HG03139 (cell line): ENCODE results near the gene CCDC24.

Experiments used
- ATAC-seq: cut with Tn5 transposase; IDR thresholded peaks from one replicate; pipeline ENCODE4 v1.9.1; 2021; ENCODE audit not compliant: unreplicated experiment

CCDC24 gene

GRCh38 chr1:43962324-43962723 is 29.1 kb upstream of the CCDC24 start:
- ATAC-seq = no peak

GRCh38 chr1:43963006-43963405 is 28.4 kb upstream of the CCDC24 start:
- no peak for ATAC-seq

- no peak for ATAC-seq
Observed at GRCh38 chr1:43963890-43964289, 27.5 kb upstream of the CCDC24 start.

- no peak for ATAC-seq
Observed at GRCh38 chr1:43965316-43965715, 26.1 kb upstream of the CCDC24 start.

- ATAC-seq = no peak
Observed at GRCh38 chr1:43968348-43968948, 23.0 kb upstream of the CCDC24 start.

- ATAC-seq = no peak
Observed at GRCh38 chr1:43969416-43969745, 22.0 kb upstream of the CCDC24 start.

- ATAC-seq = peak; percentile 83
Observed at GRCh38 chr1:43969746-43970466, 21.5 kb upstream of the CCDC24 start, which contains the start of gene DPH2. Gene DPH2 (plus strand): TSS chr1:43970010. CDS start chr1:43970176, 166 bp downstream.

GRCh38 chr1:43970502-43970901 is 20.9 kb upstream of the CCDC24 start:
- ATAC-seq = no peak

- no peak for ATAC-seq
Observed at GRCh38 chr1:43970911-43971310, 20.5 kb upstream of the CCDC24 start.

GRCh38 chr1:43971336-43971980 is 19.9 kb upstream of the CCDC24 start:
- ATAC-seq = no peak

- no peak for ATAC-seq
Observed at GRCh38 chr1:43973981-43974442, 17.4 kb upstream of the CCDC24 start.

GRCh38 chr1:43974443-43975248 is 16.8 kb upstream of the CCDC24 start, which contains the start of gene ATP6V0B:
Gene ATP6V0B (plus strand): TSS chr1:43974960. CDS start chr1:43975041, 81 bp downstream.
- ATAC-seq = peak; percentile 49

GRCh38 chr1:43975249-43975961 is 16.0 kb upstream of the CCDC24 start:
- no peak for ATAC-seq

- ATAC-seq = no peak
Observed at GRCh38 chr1:43976045-43976444, 15.4 kb upstream of the CCDC24 start.

- no peak for ATAC-seq
Observed at GRCh38 chr1:43976890-43977289, 14.5 kb upstream of the CCDC24 start.

- ATAC-seq = no peak
Observed at GRCh38 chr1:43977376-43978263, 13.8 kb upstream of the CCDC24 start.

GRCh38 chr1:43978264-43978550 is 13.2 kb upstream of the CCDC24 start:
- no peak for ATAC-seq

GRCh38 chr1:43978551-43979260 is 12.7 kb upstream of the CCDC24 start, which contains the start of gene B4GALT2:
Gene B4GALT2 (plus strand): TSS chr1:43979210. CDS start chr1:43981161, 1,951 bp downstream.
- no peak for ATAC-seq

GRCh38 chr1:43979261-43979527 is 12.2 kb upstream of the CCDC24 start:
- no peak for ATAC-seq
